ENCODE measurements around the gene HOXA6. TPM values are rescaled to one million over a fixed set of nuclear protein-coding genes. Genes with fewer than 3 reads are reported as not detected.

The HOXA6 gene
- polyA plus RNA-seq, 1 experiment: 1.2 TPM

GRCh38 chr7:27157702-27158431 is 10.3 kb upstream of the HOXA6 start:
- no peak overlapping the region for H3K4me3 ChIP-seq (ENCODE audit: low read depth, low read length)
- no peak for TF ChIP-seq CTCF (IDR thresholded peaks at IDR 0.05; ENCODE audit: low read depth, low read length)
- peaks cover 14% of the 10 kb centered on the region; the same call in 1 of the 2 replicates for H3K9me3 ChIP-seq (ENCODE audit: control insufficient read depth, insufficient read depth, low read length)
- peaks cover 10% of the 10 kb centered on the region for H3K27me3 ChIP-seq (ENCODE audit: control insufficient read depth, insufficient read depth, low read length)
- no peak for DNase-seq (ENCODE audit: low read depth, low spot score)
- H3K27ac ChIP-seq (ENCODE audit: low read depth, low read length): no peak overlapping the region
- ChIA-PET CTCF (interaction anchor here (0.6 to 1.9 kb wide), 9 partner anchors 14 to 1265 kb away, joined by 3 to 13 read pairs (median 5); partner anchors contain the start of gene HOXA5), POLR2A (no interaction called here)

- peaks cover 10% of the 10 kb centered on the region for H3K27me3 ChIP-seq (ENCODE audit: control insufficient read depth, insufficient read depth, low read length)
- DNase-seq (ENCODE audit: low read depth, low spot score): no peak
- peaks cover 16% of the 10 kb centered on the region; the same call in 1 of the 2 replicates for H3K9me3 ChIP-seq (ENCODE audit: control insufficient read depth, insufficient read depth, low read length)
- ChIA-PET CTCF (interaction anchor here (0.6 to 1.9 kb wide), 12 partner anchors 9 to 1303 kb away, joined by 3 to 13 read pairs (median 5); partner anchors contain the start of gene HOXA5), POLR2A (interaction anchor here (1.0 kb wide), 1 partner anchor 11 kb away, joined by 3 read pairs; no protein-coding TSS in a partner anchor)
- no peak for TF ChIP-seq CTCF (IDR thresholded peaks at IDR 0.05; ENCODE audit: low read depth, low read length)
- no peak overlapping the region for H3K27ac ChIP-seq (ENCODE audit: low read depth, low read length)
- H3K4me3 ChIP-seq (ENCODE audit: low read depth, low read length): peak overlapping the region; percentile 68; the same call in 1 of the 2 replicates
These were observed 9.5 kb upstream of the HOXA6 start for GRCh38 chr7:27156916-27157701.

GRCh38 chr7:27156508-27156898 is 8.9 kb upstream of the HOXA6 start, which contains the start of gene HOXA7:
TSS of gene HOXA7 (minus strand) at chr7:27156675. CDS start at chr7:27156545, 130 bp downstream.
- peaks cover 16% of the 10 kb centered on the region; the same call in 1 of the 2 replicates for H3K9me3 ChIP-seq (ENCODE audit: control insufficient read depth, insufficient read depth, low read length)
- H3K27me3 ChIP-seq (ENCODE audit: control insufficient read depth, insufficient read depth, low read length): peaks cover 10% of the 10 kb centered on the region
- no peak for TF ChIP-seq CTCF (IDR thresholded peaks at IDR 0.05; ENCODE audit: low read depth, low read length)
- CTCF ChIA-PET: interaction anchor here (0.7 to 1.9 kb wide), 9 partner anchors 8 to 1302 kb away, joined by 3 to 13 read pairs (median 5); partner anchors contain the start of gene HOXA5
- DNase-seq (ENCODE audit: low read depth, low spot score): no peak
- POLR2A ChIA-PET: interaction anchor here (0.6 to 1.0 kb wide), 2 partner anchors 11 to 956 kb away, joined by 3 read pairs; no protein-coding TSS in a partner anchor
- peak within 1 kb of the TSS; percentile 21 for H3K27ac ChIP-seq (ENCODE audit: low read depth, low read length)
- H3K4me3 ChIP-seq (ENCODE audit: low read depth, low read length): peak within 1 kb of the TSS; percentile 68

- H3K9me3 ChIP-seq (ENCODE audit: control insufficient read depth, insufficient read depth, low read length): peaks cover 16% of the 10 kb centered on the region; the same call in 1 of the 2 replicates
- no peak for TF ChIP-seq CTCF (IDR thresholded peaks at IDR 0.05; ENCODE audit: low read depth, low read length)
- ChIA-PET CTCF (interaction anchor here (0.9 to 1.9 kb wide), 7 partner anchors 11 to 786 kb away, joined by 4 to 13 read pairs (median 6); partner anchors contain the start of gene HOXA5), POLR2A (interaction anchor here (0.6 kb wide), 1 partner anchor 956 kb away, joined by 3 read pairs; no protein-coding TSS in a partner anchor)
- H3K27me3 ChIP-seq (ENCODE audit: control insufficient read depth, insufficient read depth, low read length): peaks cover 10% of the 10 kb centered on the region
- H3K27ac ChIP-seq (ENCODE audit: low read depth, low read length): peak overlapping the region; percentile 21
- no peak for DNase-seq (ENCODE audit: low read depth, low spot score)
- H3K4me3 ChIP-seq (ENCODE audit: low read depth, low read length): peak overlapping the region; percentile 68
These were observed 8.4 kb upstream of the HOXA6 start for GRCh38 chr7:27155816-27156507.
